NCI-H1092 (cell line): ENCODE results near the gene FKTN.

Experiments
- DNase-seq: peaks from one replicate; lab custom pipeline; 2025; lab: John Stamatoyannopoulos, UW

FKTN gene

GRCh38 chr9:105633411-105633810 lies 75.5 kb downstream of the FKTN start:
- DNase-seq, result no peak

GRCh38 chr9:105636331-105636730 lies 78.4 kb downstream of the FKTN start:
- DNase-seq, result no peak

- DNase-seq, result no peak
These were observed 80.0 kb downstream of the FKTN start for GRCh38 chr9:105637787-105638395.

- no peak for DNase-seq
These were observed 82.0 kb downstream of the FKTN start for GRCh38 chr9:105639936-105640335.

GRCh38 chr9:105643795-105644194 lies 85.9 kb downstream of the FKTN start:
- no peak for DNase-seq

- peak; percentile 61 for DNase-seq
These were observed 89.1 kb downstream of the FKTN start for GRCh38 chr9:105646879-105647594.

- peak; percentile 53 for DNase-seq
These were observed 89.8 kb downstream of the FKTN start for GRCh38 chr9:105647595-105648349.

GRCh38 chr9:105651806-105652205 lies 93.9 kb downstream of the FKTN start:
- no peak for DNase-seq

GRCh38 chr9:105656131-105656921 lies 98.4 kb downstream of the FKTN start:
- peak; percentile 18 for DNase-seq

GRCh38 chr9:105658351-105658750 lies 100.4 kb downstream of the FKTN start:
- no peak for DNase-seq

- DNase-seq, result no peak
These were observed 103.1 kb downstream of the FKTN start for GRCh38 chr9:105661011-105661410.

GRCh38 chr9:105662184-105663104 lies 104.5 kb downstream of the FKTN start, which contains the start of gene TAL2:
Gene TAL2 (plus strand): TSS chr9:105662457. CDS start chr9:105662497, 40 bp downstream.
- no peak for DNase-seq

- DNase-seq, result no peak
These were observed 106.0 kb downstream of the FKTN start for GRCh38 chr9:105663914-105664313.

- no peak for DNase-seq
These were observed 109.9 kb downstream of the FKTN start for GRCh38 chr9:105667867-105668266.

GRCh38 chr9:105670315-105670714 lies 112.4 kb downstream of the FKTN start:
- DNase-seq, result no peak

- DNase-seq, result no peak
These were observed 112.8 kb downstream of the FKTN start for GRCh38 chr9:105670775-105671174.

- DNase-seq, result no peak
These were observed 114.8 kb downstream of the FKTN start for GRCh38 chr9:105672711-105673234.

GRCh38 chr9:105673850-105674387 lies 116.0 kb downstream of the FKTN start:
- no peak for DNase-seq

GRCh38 chr9:105676351-105676923 lies 118.5 kb downstream of the FKTN start:
- DNase-seq, result no peak

GRCh38 chr9:105678163-105678562 lies 120.2 kb downstream of the FKTN start:
- DNase-seq, result no peak
